HFF-Myc (cell line): ENCODE data around the gene PIK3C2G.

ENCODE experiments used
- DNase-seq: peaks from one replicate; pipeline ENCODE4 v3.0.0-alpha.2; 2011; ENCODE audit warnings: low read depth; ENCODE audit errors: extremely low read depth
- H3K4me3 ChIP-seq: replicated peaks from 2 replicates; pipeline ENCODE4 v1.5.1; 2011; ENCODE audit warnings: low read depth, mild to moderate bottlenecking, control low read depth, low read length
- TF ChIP-seq, protein P1 (sequence below): IDR thresholded peaks from 2 replicates; pipeline ENCODE4 v1.5.1; 2012; ENCODE audit warnings: mild to moderate bottlenecking, low read depth, low read length, control low read depth; ENCODE audit errors: missing control alignments

Gene PIK3C2G

DNA sequence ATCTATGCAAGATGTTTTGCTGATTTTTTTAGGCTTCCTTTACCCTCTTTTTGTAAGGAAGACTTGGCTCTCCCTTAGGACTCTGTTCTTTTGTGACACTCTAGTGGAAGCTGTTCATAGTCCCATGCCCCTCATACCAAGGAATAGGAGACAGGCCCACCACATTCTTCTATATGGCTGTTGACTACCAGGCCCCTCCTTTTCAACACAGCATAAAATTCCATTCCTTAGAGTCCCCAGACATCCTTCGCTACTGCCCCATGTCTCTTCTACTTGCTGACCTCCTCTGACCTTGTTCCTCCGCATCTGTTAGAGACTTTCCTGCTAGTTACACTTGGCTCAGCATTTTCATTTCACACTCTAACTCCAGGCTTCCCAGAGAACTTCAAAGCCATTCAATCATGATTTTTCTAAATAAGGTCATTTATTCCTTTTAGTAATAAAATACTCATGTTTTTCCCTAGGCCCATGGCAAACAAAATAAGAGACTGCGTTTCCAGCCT is 9.7 kb downstream of the PIK3C2G start:
- TF ChIP-seq, protein P1, sequence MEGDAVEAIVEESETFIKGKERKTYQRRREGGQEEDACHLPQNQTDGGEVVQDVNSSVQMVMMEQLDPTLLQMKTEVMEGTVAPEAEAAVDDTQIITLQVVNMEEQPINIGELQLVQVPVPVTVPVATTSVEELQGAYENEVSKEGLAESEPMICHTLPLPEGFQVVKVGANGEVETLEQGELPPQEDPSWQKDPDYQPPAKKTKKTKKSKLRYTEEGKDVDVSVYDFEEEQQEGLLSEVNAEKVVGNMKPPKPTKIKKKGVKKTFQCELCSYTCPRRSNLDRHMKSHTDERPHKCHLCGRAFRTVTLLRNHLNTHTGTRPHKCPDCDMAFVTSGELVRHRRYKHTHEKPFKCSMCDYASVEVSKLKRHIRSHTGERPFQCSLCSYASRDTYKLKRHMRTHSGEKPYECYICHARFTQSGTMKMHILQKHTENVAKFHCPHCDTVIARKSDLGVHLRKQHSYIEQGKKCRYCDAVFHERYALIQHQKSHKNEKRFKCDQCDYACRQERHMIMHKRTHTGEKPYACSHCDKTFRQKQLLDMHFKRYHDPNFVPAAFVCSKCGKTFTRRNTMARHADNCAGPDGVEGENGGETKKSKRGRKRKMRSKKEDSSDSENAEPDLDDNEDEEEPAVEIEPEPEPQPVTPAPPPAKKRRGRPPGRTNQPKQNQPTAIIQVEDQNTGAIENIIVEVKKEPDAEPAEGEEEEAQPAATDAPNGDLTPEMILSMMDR: no peak
- no peak overlapping the region for H3K4me3 ChIP-seq
- no peak for DNase-seq

DNA sequence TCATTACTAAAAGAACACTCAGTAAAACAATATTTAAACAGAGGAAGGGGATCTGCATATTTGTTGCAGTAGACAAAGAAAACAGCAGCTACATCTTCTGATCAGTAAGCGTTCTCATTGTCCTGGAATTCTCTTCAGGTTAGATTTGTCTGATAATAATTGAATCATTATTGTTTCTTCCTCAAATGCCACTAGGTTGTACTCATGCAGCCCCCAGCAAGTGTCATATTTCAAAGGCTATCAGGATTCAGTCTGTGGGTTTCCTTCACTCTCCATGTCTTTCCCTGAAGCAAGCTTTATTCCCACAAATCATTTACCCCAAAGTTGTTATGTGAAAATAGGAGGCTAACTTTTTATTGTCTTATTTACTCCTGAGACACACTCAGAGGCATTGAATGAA is 14.7 kb downstream of the PIK3C2G start:
- TF ChIP-seq, protein P1: no peak
- no peak overlapping the region for H3K4me3 ChIP-seq
- DNase-seq: no peak

DNA sequence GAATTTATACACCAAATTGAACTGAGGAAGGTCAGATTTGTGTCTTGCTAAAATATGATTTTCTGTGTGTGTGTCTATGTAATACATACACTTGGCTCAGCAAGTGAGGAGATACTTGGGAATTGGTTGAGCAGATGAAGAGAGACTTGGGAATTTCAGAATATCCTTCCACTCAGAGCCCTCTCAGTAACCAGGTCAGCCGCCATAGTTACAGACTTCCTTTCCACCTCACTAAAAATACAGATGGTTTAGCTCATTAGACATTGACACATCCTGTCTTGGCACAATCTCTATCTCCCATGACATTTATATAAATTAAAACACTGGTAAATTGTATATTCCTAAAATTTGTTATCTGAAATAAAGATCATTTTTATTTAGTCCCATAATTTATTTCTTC is 15.9 kb downstream of the PIK3C2G start:
- TF ChIP-seq, protein P1: no peak
- no peak overlapping the region for H3K4me3 ChIP-seq
- no peak for DNase-seq

DNA sequence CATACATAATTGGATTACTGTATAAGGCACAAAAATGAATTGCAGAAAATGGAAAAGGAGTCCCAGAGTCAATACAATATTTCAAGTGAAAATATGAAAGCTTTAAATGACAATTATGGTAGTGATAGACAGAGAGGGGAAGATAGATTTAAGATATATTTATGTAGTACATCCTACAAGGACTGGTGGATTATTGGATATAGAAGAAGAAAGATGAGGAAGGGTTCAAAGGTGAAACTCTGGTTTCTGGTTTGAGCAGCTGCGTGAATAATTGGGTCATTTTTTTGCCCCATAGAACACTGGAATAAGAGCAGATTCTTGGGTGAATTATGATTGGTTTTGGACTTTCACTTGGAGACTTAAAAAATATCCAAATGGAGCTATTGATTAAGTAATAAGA is 19.4 kb downstream of the PIK3C2G start:
- no peak for DNase-seq
- H3K4me3 ChIP-seq: no peak overlapping the region
- TF ChIP-seq, protein P1: no peak

DNA sequence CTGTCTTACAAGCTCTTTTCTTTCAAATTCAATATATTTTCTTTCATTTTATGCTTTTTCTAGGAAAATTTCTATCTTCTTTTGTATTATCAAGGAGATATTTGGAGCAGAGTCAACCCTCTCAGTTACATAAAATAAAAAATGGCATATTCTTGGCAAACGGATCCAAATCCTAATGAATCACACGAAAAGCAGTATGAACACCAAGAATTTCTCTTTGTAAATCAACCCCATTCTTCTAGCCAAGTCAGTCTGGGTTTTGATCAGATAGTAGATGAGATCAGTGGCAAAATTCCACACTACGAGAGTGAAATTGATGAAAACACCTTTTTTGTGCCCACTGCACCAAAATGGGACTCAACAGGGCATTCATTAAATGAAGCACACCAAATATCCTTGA is 20.6 kb downstream of the PIK3C2G start:
- DNase-seq: no peak
- no peak overlapping the region for H3K4me3 ChIP-seq
- TF ChIP-seq, protein P1: no peak

DNA sequence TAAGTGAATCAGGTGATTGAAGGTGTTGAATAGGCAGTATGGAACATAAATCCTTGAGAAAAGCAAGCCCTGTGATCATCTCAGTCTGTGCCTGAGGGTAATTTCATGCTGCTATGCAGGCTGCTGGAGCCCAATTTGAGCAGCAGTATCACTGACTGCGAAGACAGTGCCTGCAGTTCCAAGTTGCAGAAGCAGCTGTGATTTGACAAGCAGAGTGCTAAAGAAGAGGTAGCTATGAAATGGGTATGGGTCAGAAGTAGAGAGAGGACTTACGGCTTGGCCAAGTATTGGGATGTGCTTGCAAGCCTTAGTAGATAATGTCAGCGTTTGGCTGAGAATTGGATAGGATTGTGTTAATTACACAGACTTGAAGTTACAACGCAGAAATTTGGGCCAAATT is 22.5 kb downstream of the PIK3C2G start:
- TF ChIP-seq, protein P1: no peak
- H3K4me3 ChIP-seq: no peak overlapping the region
- DNase-seq: no peak

DNA sequence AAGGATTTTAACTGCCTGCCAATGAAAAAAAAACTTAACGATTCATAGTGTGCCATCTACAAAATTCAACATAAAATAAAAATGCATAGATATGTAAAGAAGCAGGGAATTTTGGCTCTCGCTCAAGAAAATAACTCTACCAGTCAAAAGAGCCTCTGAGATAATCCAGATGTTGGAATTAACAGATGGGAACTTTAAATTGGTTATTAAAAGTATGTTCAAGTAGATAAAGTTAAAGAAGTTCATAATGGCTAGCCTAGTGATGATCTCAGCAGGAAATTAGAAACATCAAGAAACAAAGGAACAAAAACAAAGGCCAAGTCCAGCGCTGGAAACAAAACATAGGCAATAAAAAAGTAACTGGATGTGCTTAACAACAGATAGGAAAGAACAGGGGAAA is 23.1 kb downstream of the PIK3C2G start:
- TF ChIP-seq, protein P1: no peak
- DNase-seq: no peak
- no peak overlapping the region for H3K4me3 ChIP-seq
